GM12878 (cell line): ENCODE results near the gene RACK1. TPM values are rescaled to one million over a fixed set of nuclear protein-coding genes. Genes with fewer than 3 reads are reported as not detected.

ENCODE experiments used
- ATAC-seq: fragments of 200-7000 bp; cut with Tn5 transposase; 3 replicates; pipeline ENCODE4 v1.9.1; 2020; ENCODE audit warnings: mild to moderate bottlenecking, moderate library complexity
- BruUV-seq: library from RNA; stranded (reverse); fragments of 400-500 nt; replicated peaks from 2 replicates; lab custom pipeline; 2021; lab: Mats Ljungman, UMichigan
- CTCF ChIA-PET: fragments of 300-600 bp; sonication (Branson Sonifier 250); formaldehyde crosslinking; extraction: SDS; loops from one replicate; lab custom pipeline; 2021; ENCODE audit warnings: inconsistent platforms; lab: Yijun Ruan, JAX
- POLR2A ChIA-PET: fragments of 350-600 bp; formaldehyde crosslinking; extraction: SDS; loops from one replicate; lab custom pipeline; 2021; ENCODE audit warnings: inconsistent platforms; lab: Charles Lee
- RAD21 ChIA-PET: fragments of 300-600 bp; sonication (Branson Sonifier 250); formaldehyde crosslinking; loops from one replicate; lab custom pipeline; 2023; ENCODE audit warnings: antibody characterized with exemption; ENCODE audit not compliant: unreplicated experiment; lab: Charles Lee
- SMC1A ChIA-PET: fragments of 300-600 bp; sonication (Branson Sonifier 250); formaldehyde crosslinking; loops from one replicate; lab custom pipeline; 2023; ENCODE audit not compliant: unreplicated experiment, uncharacterized antibody; lab: Charles Lee
- DNase-seq: peaks from one replicate; pipeline ENCODE4 v3.0.0-alpha.2; 2011; ENCODE audit warnings: low read depth, low spot score
- FAIRE-seq: peaks from 3 replicates; lab custom pipeline; 2011; peaks lifted over from hg19 to GRCh38; lab: Jason Lieb, UNC
- H2AFZ ChIP-seq: 2 replicates; pipeline ENCODE4 v1.6.0; 2011; ENCODE audit warnings: low read depth, low read length, control low read depth; ENCODE audit not compliant: control insufficient read depth
- H3K27ac ChIP-seq: 2 replicates; pipeline ENCODE4 v1.5.1; 2011; ENCODE audit warnings: control low read depth; ENCODE audit not compliant: control insufficient read depth, insufficient read depth
- H3K27me3 ChIP-seq, 2 experiments: replicated peaks in 1 of 2; 2 replicates each; pipeline versions ENCODE4 v1.6.0 to v1.6.1; 2011; ENCODE audit warnings: low read length in 1 of 2; ENCODE audit not compliant: control insufficient read depth in 2 of 2, insufficient read depth in 2 of 2
- H3K36me3 ChIP-seq, 2 experiments: 2 replicates each; pipeline ENCODE4 v1.5.1; 2011; ENCODE audit warnings: low read length in 1 of 2; ENCODE audit not compliant: control insufficient read depth in 2 of 2, insufficient read depth in 2 of 2
- H3K4me1 ChIP-seq: 2 replicates; pipeline ENCODE4 v1.6.1; 2011; ENCODE audit warnings: mild to moderate bottlenecking, low read length, moderate library complexity, mixed read lengths; ENCODE audit not compliant: control insufficient read depth, insufficient read depth
- H3K4me2 ChIP-seq: 2 replicates; pipeline ENCODE4 v1.6.0; 2011; ENCODE audit warnings: control low read depth; ENCODE audit not compliant: control insufficient read depth, insufficient read depth
- H3K4me3 ChIP-seq: fragments of 200-600 bp; sonication (generic); 2 replicates; pipeline ENCODE4 v1.5.1; 2016
- H3K79me2 ChIP-seq: 2 replicates; pipeline ENCODE4 v1.6.0; 2011; ENCODE audit warnings: low read length; ENCODE audit not compliant: control insufficient read depth, insufficient read depth
- H3K9ac ChIP-seq: 2 replicates; pipeline ENCODE4 v1.8.0; 2011; ENCODE audit warnings: low read length, control low read depth, mixed read lengths; ENCODE audit not compliant: control insufficient read depth, insufficient read depth
- H3K9me3 ChIP-seq: replicated peaks from 3 replicates; pipeline ENCODE4 v1.5.1; 2011; ENCODE audit warnings: mild to moderate bottlenecking, low read length; ENCODE audit not compliant: control insufficient read depth, insufficient read depth
- H4K20me1 ChIP-seq: 2 replicates; pipeline ENCODE4 v1.6.0; 2011; ENCODE audit not compliant: control insufficient read depth, insufficient read depth
- BHLHE40 ChIP-seq, 2 experiments: fragments of 450-650 bp in 1 of 2; IDR thresholded peaks; 2 replicates each; pipeline ENCODE4 v1.6.1; 2011 to 2017; ENCODE audit warnings: low read depth in 2 of 2, borderline replicate concordance in 1 of 2, improper control_type of control experiment in 1 of 2, low read length in 1 of 2, mild to moderate bottlenecking in 1 of 2
- FOXK2 ChIP-seq: fragments of 450-650 bp; IDR thresholded peaks from 2 replicates; pipeline ENCODE4 v1.6.1; 2017; ENCODE audit warnings: mild to moderate bottlenecking, moderate library complexity
- KDM1A ChIP-seq: fragments of 200-600 bp; sonication (generic); IDR thresholded peaks from 2 replicates; pipeline ENCODE4 v1.6.1; 2016; ENCODE audit warnings: borderline replicate concordance
- WGBS: methylation state at CpG from one replicate; pipeline ENCODE4 v1.1.6; 2016; ENCODE audit warnings: low lambda C conversion rate; ENCODE audit not compliant: insufficient replicate concordance, insufficient coverage; ENCODE audit errors: missing lambda C conversion rate; 5-methylcytosine and 5-hydroxymethylcytosine counted together
- in situ Hi-C: fragments of 300-500 bp; cut with MboI; formaldehyde crosslinking; loops from 9 replicates; pipeline ENCODE4 v1.14.3; 2018; ENCODE audit warnings: mixed read lengths
- intact Hi-C: fragments of 100-400 bp; cut with micrococcal nuclease; formaldehyde crosslinking; loops from one replicate; pipeline ENCODE4 v1.14.2; 2022; ENCODE audit not compliant: unreplicated experiment
- polyA plus RNA-seq, 11 experiments: library from polyadenylated mRNA; depleted of rRNA in 4 of 11; unstranded in 6 of 11; stranded (reverse) in 5 of 11; fragments of >200 nt; fragmentation: Nextera tagmentation in 4 of 11; fragmentation: Illumina TruSeq in 1 of 11; extraction: Ambion mirVana in 4 of 11; extraction: Trizol in 1 of 11; gene quantifications; 1 replicate in 1 of 11; 2 replicates in 10 of 11; pipeline versions ENCODE4 v1.2.1 to v1.2.3, GENCODE V29; 2011 to 2016; ENCODE audit warnings: inconsistent platforms in 2 of 11, missing spikeins in 2 of 11, low read depth in 1 of 11
- total RNA-seq, 4 experiments: library from RNA; depleted of rRNA in 3 of 4; stranded (reverse); fragments of >200 nt in 3 of 4; fragmentation: Illumina TruSeq in 1 of 4; extraction: Trizol in 1 of 4; gene quantifications; 2 replicates each; pipeline versions ENCODE4 v1.2.1 to v1.2.3, GENCODE V29; 2013 to 2021
- TF ChIP-seq, protein P1 (sequence below): IDR thresholded peaks from 2 replicates; pipeline ENCODE4 v1.6.1; 2011; ENCODE audit warnings: low read depth, low read length, improper control_type of control experiment, borderline replicate concordance
- TF ChIP-seq, protein P2 (sequence below): fragments of 450-650 bp; IDR thresholded peaks from 2 replicates; pipeline ENCODE4 v1.6.1; 2017; ENCODE audit warnings: antibody characterized with exemption, mild to moderate bottlenecking, moderate library complexity

RACK1 gene
- total and polyA plus RNA-seq, 10 of the 15 experiments (the other 5 are each of a cell fraction or from before 2014, with no cell fraction given), result 1,365 to 6,584 (median 4,167) TPM

DNA sequence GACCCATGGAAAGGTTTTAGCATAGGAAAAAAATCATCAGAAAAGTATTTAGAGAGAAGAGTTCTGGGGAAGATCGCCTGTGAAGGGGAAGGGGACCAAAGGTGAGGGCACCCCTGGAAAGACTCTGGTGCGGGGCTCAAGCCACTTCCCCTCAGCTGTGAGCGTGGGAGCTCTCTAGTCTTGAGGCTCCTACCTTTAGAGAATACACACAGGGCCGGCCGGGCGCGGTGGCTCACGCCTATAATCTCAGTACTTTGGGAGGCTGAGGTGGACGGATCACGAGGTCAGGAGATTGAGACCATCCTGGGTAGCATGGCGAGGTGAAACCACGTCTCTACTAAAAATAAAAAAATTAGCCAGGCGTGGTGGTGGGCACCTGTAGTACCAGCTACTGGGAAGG, 13.7 kb downstream of the RACK1 start:
- intact Hi-C loops (no loop called here), in situ Hi-C loops (no loop called here)
- Histone ChIP-seq H2AFZ (no peak overlapping the region), H3K27ac (no peak overlapping the region), H3K9me3 (no peaks in the 10 kb centered on the region), H4K20me1 (no peaks in the 10 kb centered on the region), H3K4me2 (no peak overlapping the region), H3K79me2 (peaks cover 11% of the 10 kb centered on the region), H3K4me3 (no peak overlapping the region), H3K9ac (no peak overlapping the region), H3K4me1 (peaks cover 8% of the 10 kb centered on the region), H3K27me3 (no peaks in the 10 kb centered on the region), H3K36me3 (peaks cover 0 to 18% of the 10 kb centered on the region in 2 experiments; a peak in 3 of 4 replicates)
- ChIA-PET POLR2A (interaction anchor here (1.3 kb wide), 1 partner anchor 12 kb away, joined by 4 read pairs; no protein-coding TSS in a partner anchor), RAD21 (no interaction called here), SMC1A (no interaction called here), CTCF (interaction anchor here (0.8 to 1.3 kb wide), 2 partner anchors 10 to 23 kb away, joined by 3 to 6 read pairs; no protein-coding TSS in a partner anchor)
- DNase-seq (no peak), ATAC-seq (no peak), FAIRE-seq (no peak)
- no TSS peak for BruUV-seq
- TF ChIP-seq, protein P1, sequence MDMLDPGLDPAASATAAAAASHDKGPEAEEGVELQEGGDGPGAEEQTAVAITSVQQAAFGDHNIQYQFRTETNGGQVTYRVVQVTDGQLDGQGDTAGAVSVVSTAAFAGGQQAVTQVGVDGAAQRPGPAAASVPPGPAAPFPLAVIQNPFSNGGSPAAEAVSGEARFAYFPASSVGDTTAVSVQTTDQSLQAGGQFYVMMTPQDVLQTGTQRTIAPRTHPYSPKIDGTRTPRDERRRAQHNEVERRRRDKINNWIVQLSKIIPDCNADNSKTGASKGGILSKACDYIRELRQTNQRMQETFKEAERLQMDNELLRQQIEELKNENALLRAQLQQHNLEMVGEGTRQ, result no peak
- no peak for TF ChIP-seq KDM1A
- TF ChIP-seq, protein P2, sequence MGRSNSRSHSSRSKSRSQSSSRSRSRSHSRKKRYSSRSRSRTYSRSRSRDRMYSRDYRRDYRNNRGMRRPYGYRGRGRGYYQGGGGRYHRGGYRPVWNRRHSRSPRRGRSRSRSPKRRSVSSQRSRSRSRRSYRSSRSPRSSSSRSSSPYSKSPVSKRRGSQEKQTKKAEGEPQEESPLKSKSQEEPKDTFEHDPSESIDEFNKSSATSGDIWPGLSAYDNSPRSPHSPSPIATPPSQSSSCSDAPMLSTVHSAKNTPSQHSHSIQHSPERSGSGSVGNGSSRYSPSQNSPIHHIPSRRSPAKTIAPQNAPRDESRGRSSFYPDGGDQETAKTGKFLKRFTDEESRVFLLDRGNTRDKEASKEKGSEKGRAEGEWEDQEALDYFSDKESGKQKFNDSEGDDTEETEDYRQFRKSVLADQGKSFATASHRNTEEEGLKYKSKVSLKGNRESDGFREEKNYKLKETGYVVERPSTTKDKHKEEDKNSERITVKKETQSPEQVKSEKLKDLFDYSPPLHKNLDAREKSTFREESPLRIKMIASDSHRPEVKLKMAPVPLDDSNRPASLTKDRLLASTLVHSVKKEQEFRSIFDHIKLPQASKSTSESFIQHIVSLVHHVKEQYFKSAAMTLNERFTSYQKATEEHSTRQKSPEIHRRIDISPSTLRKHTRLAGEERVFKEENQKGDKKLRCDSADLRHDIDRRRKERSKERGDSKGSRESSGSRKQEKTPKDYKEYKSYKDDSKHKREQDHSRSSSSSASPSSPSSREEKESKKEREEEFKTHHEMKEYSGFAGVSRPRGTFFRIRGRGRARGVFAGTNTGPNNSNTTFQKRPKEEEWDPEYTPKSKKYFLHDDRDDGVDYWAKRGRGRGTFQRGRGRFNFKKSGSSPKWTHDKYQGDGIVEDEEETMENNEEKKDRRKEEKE, result no peak
- TF ChIP-seq BHLHE40 (IDR thresholded peaks at IDR 0.05; ENCODE audit: borderline replicate concordance in 1 of 2, low read depth in 2 of 2, low read length in 1 of 2), result no peak
- no peak for TF ChIP-seq FOXK2
- 94% methylated on average over 13 of the region's 13 CpGs for WGBS
